ENCODE results near the gene RSRC2. TPM values are rescaled to one million over a fixed set of nuclear protein-coding genes. Genes with fewer than 3 reads are reported as not detected.
"Not testable (repeated sequence)": the region's sequence is repeated elsewhere in the genome, so short reads cannot be mapped to it uniquely, and the experiment has no call there.

RSRC2 gene
- total RNA-seq, 1 donor from 2014 or later = 107 TPM

- no peak for DNase-seq (ENCODE audit: low read depth, low spot score)
- Mint-ChIP-seq H3K4me3 (no peak overlapping the region), H3K27ac (ENCODE audit: unreplicated experiment) (no peak overlapping the region), H3K36me3 (ENCODE audit: low read depth) (peaks cover 25% of the 10 kb centered on the region), H3K27me3 (ENCODE audit: low read depth) (no peaks in the 10 kb centered on the region), H3K4me1 (peaks cover 9% of the 10 kb centered on the region), H3K9me3 (no peaks in the 10 kb centered on the region)
- TF ChIP-seq CTCF (conservative IDR thresholded peaks at IDR 0.05) = no peak
Measured at GRCh38 chr12:122517877-122518276, 8.9 kb downstream of the RSRC2 start.

- Mint-ChIP-seq H3K27ac (ENCODE audit: unreplicated experiment) (no peak overlapping the region), H3K36me3 (ENCODE audit: low read depth) (peaks cover 31% of the 10 kb centered on the region), H3K4me3 (no peak overlapping the region), H3K4me1 (no peaks in the 10 kb centered on the region), H3K27me3 (ENCODE audit: low read depth) (no peaks in the 10 kb centered on the region), H3K9me3 (no peaks in the 10 kb centered on the region)
- DNase-seq (ENCODE audit: low read depth, low spot score) = no peak
- no peak for TF ChIP-seq CTCF (conservative IDR thresholded peaks at IDR 0.05)
Measured at GRCh38 chr12:122516544-122517361, 10.0 kb downstream of the RSRC2 start.

GRCh38 chr12:122515275-122515674, 11.5 kb downstream of the RSRC2 start:
- H3K4me3 Mint-ChIP-seq = no peak overlapping the region
- TF ChIP-seq CTCF (conservative IDR thresholded peaks at IDR 0.05) = no peak
- H3K27me3 Mint-ChIP-seq (ENCODE audit: low read depth) = no peaks in the 10 kb centered on the region
- H3K4me1 Mint-ChIP-seq = no peaks in the 10 kb centered on the region
- DNase-seq (ENCODE audit: low read depth, low spot score) = no peak
- no peaks in the 10 kb centered on the region for H3K9me3 Mint-ChIP-seq
- H3K27ac Mint-ChIP-seq (ENCODE audit: unreplicated experiment) = no peak overlapping the region
- H3K36me3 Mint-ChIP-seq (ENCODE audit: low read depth) = peaks cover 29% of the 10 kb centered on the region

- no peak overlapping the region for H3K4me3 Mint-ChIP-seq
- no peak for DNase-seq (ENCODE audit: low read depth, low spot score)
- no peak overlapping the region for H3K27ac Mint-ChIP-seq (ENCODE audit: unreplicated experiment)
- no peaks in the 10 kb centered on the region for H3K4me1 Mint-ChIP-seq
- no peak for TF ChIP-seq CTCF (conservative IDR thresholded peaks at IDR 0.05)
- no peaks in the 10 kb centered on the region for H3K27me3 Mint-ChIP-seq (ENCODE audit: low read depth)
- H3K36me3 Mint-ChIP-seq (ENCODE audit: low read depth) = peaks cover 21% of the 10 kb centered on the region
- no peaks in the 10 kb centered on the region for H3K9me3 Mint-ChIP-seq
Measured at GRCh38 chr12:122513660-122514059, 13.1 kb downstream of the RSRC2 start.

- H3K4me3 Mint-ChIP-seq; H3K27ac Mint-ChIP-seq (ENCODE audit: unreplicated experiment); H3K27me3 Mint-ChIP-seq (ENCODE audit: low read depth); DNase-seq (ENCODE audit: low read depth, low spot score); H3K4me1 Mint-ChIP-seq; H3K9me3 Mint-ChIP-seq: not testable (repeated sequence)
- peaks cover 21% of the 10 kb centered on the region for H3K36me3 Mint-ChIP-seq (ENCODE audit: low read depth)
Measured at GRCh38 chr12:122513028-122513427, 13.7 kb downstream of the RSRC2 start.

GRCh38 chr12:122508163-122508562, 18.6 kb downstream of the RSRC2 start:
- Mint-ChIP-seq H3K9me3 (no peaks in the 10 kb centered on the region), H3K27me3 (ENCODE audit: low read depth) (no peaks in the 10 kb centered on the region), H3K4me3 (no peak overlapping the region), H3K36me3 (ENCODE audit: low read depth) (peaks cover 21% of the 10 kb centered on the region), H3K27ac (ENCODE audit: unreplicated experiment) (no peak overlapping the region), H3K4me1 (no peaks in the 10 kb centered on the region)
- TF ChIP-seq CTCF (conservative IDR thresholded peaks at IDR 0.05) = no peak
- no peak for DNase-seq (ENCODE audit: low read depth, low spot score)

All from neural crest cell (in vitro differentiated cells).